OCI-LY3 (cell line): ENCODE measurements around the gene RPL10A.

Source experiments
- H2AFZ ChIP-seq: fragments of 200-600, 300-600 bp; shearing (Covaris generic); 2 replicates; pipeline ENCODE4 v1.6.0; 2014; ENCODE audit warnings: antibody characterized with exemption, low read depth, low read length
- H3K27ac ChIP-seq: fragments of 200-600, 300-600 bp; sonication (generic); 2 replicates; pipeline ENCODE4 v1.5.1; 2014; ENCODE audit warnings: mild to moderate bottlenecking, low read length, moderate library complexity, mixed read lengths
- H3K27me3 ChIP-seq: fragments of 200-600, 300-600 bp; sonication (generic); 2 replicates; pipeline ENCODE4 v1.6.1; 2014; ENCODE audit warnings: low read depth, low read length, mixed read lengths
- H3K36me3 ChIP-seq: fragments of 200-600, 300-600 bp; sonication (generic); replicated peaks from 2 replicates; pipeline ENCODE3; 2014; ENCODE audit warnings: low read depth, low read length, mixed read lengths
- H3K4me1 ChIP-seq: fragments of 300-600, 200-600 bp; sonication (generic); 2 replicates; pipeline ENCODE4 v1.6.1; 2014; ENCODE audit warnings: low read length, mixed read lengths
- H3K4me2 ChIP-seq: fragments of 200-600, 300-600 bp; sonication (generic); 2 replicates; pipeline ENCODE4 v1.6.1; 2014; ENCODE audit warnings: low read length, mixed read lengths
- H3K4me3 ChIP-seq: fragments of 300-600, 200-600 bp; sonication (generic); 2 replicates; pipeline ENCODE4 v1.5.1; 2014; ENCODE audit warnings: antibody characterized with exemption, mild to moderate bottlenecking, low read length, moderate library complexity
- H3K79me2 ChIP-seq: fragments of 300-600, 200-600 bp; shearing (Covaris generic); 2 replicates; pipeline ENCODE4 v1.6.1; 2014; ENCODE audit warnings: mild to moderate bottlenecking, low read length, mixed read lengths
- H3K9ac ChIP-seq: fragments of 300-600, 200-600 bp; shearing (Covaris generic); 2 replicates; pipeline ENCODE4 v1.6.0; 2014; ENCODE audit warnings: mild to moderate bottlenecking, low read length, moderate library complexity
- H3K9me3 ChIP-seq: fragments of 200-600, 300-600 bp; shearing (Covaris generic); 2 replicates; pipeline ENCODE4 v1.6.1; 2014; ENCODE audit warnings: low read length, mixed read lengths; ENCODE audit not compliant: insufficient read depth
- H4K20me1 ChIP-seq: fragments of 200-600, 300-600 bp; sonication (generic); 2 replicates; pipeline ENCODE4 v1.6.1; 2016; ENCODE audit warnings: low read length, mixed read lengths; ENCODE audit not compliant: insufficient read depth
- EZH2phosphoT487 ChIP-seq: fragments of 200-600 bp; shearing (Covaris generic); IDR thresholded peaks from 2 replicates; pipeline ENCODE4 v1.6.1; 2018; ENCODE audit warnings: antibody characterized with exemption, mixed run types, low read depth
- TF ChIP-seq, protein P1 (sequence below): fragments of 200-600, 300-600 bp; sonication (generic); IDR thresholded peaks from 2 replicates; pipeline ENCODE4 v1.5.1; 2014; ENCODE audit warnings: antibody characterized with exemption, low read length, low read depth

The RPL10A gene

GRCh38 chr6:35507221-35507620 lies 39.0 kb downstream of the RPL10A start:
- Histone ChIP-seq H3K27ac (no peak overlapping the region), H3K4me2 (no peak overlapping the region), H3K4me1 (no peaks in the 10 kb centered on the region), H3K27me3 (0 out of 2 replicates have a peak, but pooled peaks cover 2% of the 10 kb centered on the region), H3K9ac (no peak overlapping the region), H3K79me2 (no peaks in the 10 kb centered on the region), H4K20me1 (no peaks in the 10 kb centered on the region), H3K36me3 (no peaks in the 10 kb centered on the region), H3K9me3 (no peaks in the 10 kb centered on the region), H2AFZ (no peak overlapping the region), H3K4me3 (no peak overlapping the region)
- TF ChIP-seq, protein P1, sequence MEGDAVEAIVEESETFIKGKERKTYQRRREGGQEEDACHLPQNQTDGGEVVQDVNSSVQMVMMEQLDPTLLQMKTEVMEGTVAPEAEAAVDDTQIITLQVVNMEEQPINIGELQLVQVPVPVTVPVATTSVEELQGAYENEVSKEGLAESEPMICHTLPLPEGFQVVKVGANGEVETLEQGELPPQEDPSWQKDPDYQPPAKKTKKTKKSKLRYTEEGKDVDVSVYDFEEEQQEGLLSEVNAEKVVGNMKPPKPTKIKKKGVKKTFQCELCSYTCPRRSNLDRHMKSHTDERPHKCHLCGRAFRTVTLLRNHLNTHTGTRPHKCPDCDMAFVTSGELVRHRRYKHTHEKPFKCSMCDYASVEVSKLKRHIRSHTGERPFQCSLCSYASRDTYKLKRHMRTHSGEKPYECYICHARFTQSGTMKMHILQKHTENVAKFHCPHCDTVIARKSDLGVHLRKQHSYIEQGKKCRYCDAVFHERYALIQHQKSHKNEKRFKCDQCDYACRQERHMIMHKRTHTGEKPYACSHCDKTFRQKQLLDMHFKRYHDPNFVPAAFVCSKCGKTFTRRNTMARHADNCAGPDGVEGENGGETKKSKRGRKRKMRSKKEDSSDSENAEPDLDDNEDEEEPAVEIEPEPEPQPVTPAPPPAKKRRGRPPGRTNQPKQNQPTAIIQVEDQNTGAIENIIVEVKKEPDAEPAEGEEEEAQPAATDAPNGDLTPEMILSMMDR: no peak
- TF ChIP-seq EZH2phosphoT487: no peak

DNA sequence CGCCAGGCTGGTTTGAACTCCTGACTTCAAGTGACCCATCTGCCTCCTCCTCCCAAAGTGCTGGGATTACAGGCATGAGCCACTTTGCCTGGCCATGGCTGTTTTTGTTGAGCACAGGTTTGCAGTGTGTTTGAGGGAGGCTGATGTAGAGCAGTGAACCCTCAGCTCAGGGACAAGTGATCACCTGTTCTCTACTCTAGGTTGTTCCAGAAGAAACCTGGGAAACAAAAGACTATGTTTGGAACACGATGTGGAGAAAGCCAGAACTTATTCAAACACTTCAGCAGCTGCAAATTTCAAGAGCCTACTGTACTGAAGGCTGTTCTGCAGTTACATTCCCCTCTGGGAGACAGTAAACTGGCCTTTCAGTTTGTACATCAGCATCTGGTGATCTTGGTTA lies 39.8 kb downstream of the RPL10A start:
- no peak overlapping the region for H3K27ac ChIP-seq
- no peaks in the 10 kb centered on the region for H3K9me3 ChIP-seq
- no peaks in the 10 kb centered on the region for H4K20me1 ChIP-seq

GRCh38 chr6:35508542-35508941 lies 40.3 kb downstream of the RPL10A start:
- H4K20me1 ChIP-seq: no peaks in the 10 kb centered on the region
- no peak overlapping the region for H3K4me3 ChIP-seq
- H3K4me2 ChIP-seq: no peak overlapping the region
- H3K27me3 ChIP-seq: 0 out of 2 replicates have a peak, but pooled peaks cover 2% of the 10 kb centered on the region
- no peaks in the 10 kb centered on the region for H3K4me1 ChIP-seq
- H3K36me3 ChIP-seq: no peaks in the 10 kb centered on the region
- TF ChIP-seq, protein P1: no peak
- no peak for TF ChIP-seq EZH2phosphoT487
- no peak overlapping the region for H3K27ac ChIP-seq
- H3K9me3 ChIP-seq: no peaks in the 10 kb centered on the region
- no peak overlapping the region for H2AFZ ChIP-seq
- H3K79me2 ChIP-seq: no peaks in the 10 kb centered on the region
- H3K9ac ChIP-seq: no peak overlapping the region

More for the DNA sequence above, 39.8 kb downstream of the RPL10A start:
- Histone ChIP-seq H2AFZ (no peak overlapping the region), H3K79me2 (no peaks in the 10 kb centered on the region), H3K4me3 (no peak overlapping the region), H3K9ac (no peak overlapping the region), H3K4me2 (no peak overlapping the region), H3K27me3 (0 out of 2 replicates have a peak, but pooled peaks cover 2% of the 10 kb centered on the region), H3K4me1 (no peaks in the 10 kb centered on the region), H3K36me3 (no peaks in the 10 kb centered on the region)
- TF ChIP-seq EZH2phosphoT487: no peak
- TF ChIP-seq, protein P1: no peak

DNA sequence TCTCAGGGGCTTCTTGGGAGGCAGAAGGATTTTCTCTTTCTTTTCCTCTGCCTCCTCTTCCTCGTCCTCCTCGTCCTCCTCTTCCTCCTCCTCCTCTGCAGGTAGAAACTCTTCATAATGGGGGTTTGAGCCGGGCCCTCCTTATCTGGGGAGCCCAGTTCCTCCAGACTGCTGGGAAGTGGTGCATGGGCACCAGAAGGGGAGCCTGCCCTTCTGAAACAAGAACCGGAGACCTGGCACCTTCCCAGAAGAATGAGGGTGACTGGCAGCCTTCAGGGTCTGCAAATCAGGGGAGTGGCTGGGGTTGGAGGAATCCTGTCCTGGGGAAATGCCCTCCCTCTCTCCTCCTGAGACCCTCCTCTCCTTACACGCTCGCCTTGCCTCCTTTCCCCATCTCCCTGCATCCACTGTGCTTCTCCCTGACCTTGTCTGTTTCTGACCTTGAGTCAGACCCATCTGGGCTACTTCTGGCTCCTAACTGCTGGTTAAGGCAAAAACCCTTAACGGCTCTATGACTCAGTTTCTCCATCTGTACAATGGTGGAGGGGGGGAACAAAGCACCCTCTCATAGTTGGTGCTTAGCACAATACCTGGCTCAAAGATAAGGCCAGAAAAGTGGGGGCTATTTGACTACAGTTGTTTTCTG lies 42.8 kb downstream of the RPL10A start:
- no peak for TF ChIP-seq EZH2phosphoT487
- TF ChIP-seq, protein P1: no peak
- Histone ChIP-seq H3K4me1 (no peaks in the 10 kb centered on the region), H3K27me3 (0 out of 2 replicates have a peak, but pooled peaks cover 2% of the 10 kb centered on the region), H4K20me1 (no peaks in the 10 kb centered on the region), H3K27ac (no peak overlapping the region), H2AFZ (no peak overlapping the region), H3K9me3 (no peaks in the 10 kb centered on the region), H3K36me3 (no peaks in the 10 kb centered on the region), H3K79me2 (no peaks in the 10 kb centered on the region), H3K4me3 (no peak overlapping the region), H3K9ac (no peak overlapping the region), H3K4me2 (no peak overlapping the region)
